HG02884 (cell line): Measurements from ENCODE around the gene MBD3L2B.

Experiments used
- ATAC-seq: cut with Tn5 transposase; IDR thresholded peaks from one replicate; pipeline ENCODE4 v1.9.1; 2021; ENCODE audit warnings: mild to moderate bottlenecking, moderate library complexity; ENCODE audit not compliant: unreplicated experiment

Gene MBD3L2B

GRCh38 chr19:7013678-7014077 is 7.6 kb downstream of the MBD3L2B start:
- no peak for ATAC-seq

GRCh38 chr19:7010722-7011593 is 10.3 kb downstream of the MBD3L2B start:
- ATAC-seq, result no peak

- no peak for ATAC-seq
These were observed 13.4 kb downstream of the MBD3L2B start for GRCh38 chr19:7007859-7008258.

GRCh38 chr19:7006135-7006704 is 15.0 kb downstream of the MBD3L2B start:
- ATAC-seq, result no peak

- ATAC-seq, result no peak
These were observed 16.8 kb downstream of the MBD3L2B start for GRCh38 chr19:7004313-7004931.

GRCh38 chr19:7000816-7001215 is 20.4 kb downstream of the MBD3L2B start:
- ATAC-seq, result no peak

GRCh38 chr19:7000333-7000732 is 20.9 kb downstream of the MBD3L2B start:
- ATAC-seq, result no peak

GRCh38 chr19:6999933-7000332 is 21.3 kb downstream of the MBD3L2B start:
- no peak for ATAC-seq

GRCh38 chr19:6997679-6998445 is 23.4 kb downstream of the MBD3L2B start:
- ATAC-seq, result no peak

- no peak for ATAC-seq
These were observed 24.4 kb downstream of the MBD3L2B start for GRCh38 chr19:6996810-6997209.

GRCh38 chr19:6995054-6995453 is 26.2 kb downstream of the MBD3L2B start:
- no peak for ATAC-seq

GRCh38 chr19:6988257-6988656 is 33.0 kb downstream of the MBD3L2B start:
- ATAC-seq, result no peak

GRCh38 chr19:6987850-6988249 is 33.4 kb downstream of the MBD3L2B start:
- ATAC-seq, result no peak

- no peak for ATAC-seq
These were observed 37.8 kb downstream of the MBD3L2B start for GRCh38 chr19:6983448-6983847.

GRCh38 chr19:6979399-6979798 is 41.8 kb downstream of the MBD3L2B start:
- no peak for ATAC-seq

GRCh38 chr19:6976197-6976596 is 45.0 kb downstream of the MBD3L2B start:
- ATAC-seq, result no peak

- ATAC-seq, result no peak
These were observed 49.9 kb downstream of the MBD3L2B start for GRCh38 chr19:6971366-6971765.

GRCh38 chr19:6970443-6970842 is 50.8 kb downstream of the MBD3L2B start:
- ATAC-seq, result no peak

GRCh38 chr19:6970021-6970420 is 51.2 kb downstream of the MBD3L2B start:
- no peak for ATAC-seq

GRCh38 chr19:6969490-6969889 is 51.7 kb downstream of the MBD3L2B start:
- no peak for ATAC-seq
